ENCODE measurements around the gene KRT33A.

- TF ChIP-seq CTCF (IDR thresholded peaks at IDR 0.05) (no peak), POLR2A (IDR thresholded peaks at IDR 0.05) (no peak)
Measured at GRCh38 chr17:41315204-41315794, 35.3 kb downstream of the KRT33A start, which contains the start of gene KRTAP17-1.
